Activated CD8-positive, alpha-beta T cell treated with anti-CD3 and anti-CD28 coated beads for 36 hours (primary cell): ENCODE measurements around the gene CDH19. TPM values are rescaled to one million over a fixed set of nuclear protein-coding genes. Genes with fewer than 3 reads are reported as not detected.

Experiments
- ATAC-seq: fragments of 200-7000 bp; cut with Tn5 transposase; one replicate; pipeline ENCODE4 v1.10.0; 2021; ENCODE audit warnings: mild to moderate bottlenecking, moderate library complexity
- CTCF ChIA-PET: fragments of 350-600 bp; sonication (Branson Sonifier 250); formaldehyde crosslinking; loops from one replicate; lab custom pipeline; 2021; ENCODE audit warnings: antibody characterized with exemption; lab: Charles Lee
- POLR2A ChIA-PET: fragments of 350-600 bp; sonication (Branson Sonifier 250); formaldehyde crosslinking; loops from one replicate; lab custom pipeline; 2021; ENCODE audit warnings: antibody characterized with exemption; lab: Charles Lee
- DNase-seq: peaks from one replicate; pipeline ENCODE4 v3.0.0-alpha.2; 2020
- H3K27ac Mint-ChIP-seq: one replicate; pipeline ENCODE4 v1.8.0; 2021; ENCODE audit warnings: mild to moderate bottlenecking, mixed read lengths
- H3K27me3 Mint-ChIP-seq: one replicate; pipeline ENCODE4 v1.8.0; 2021; ENCODE audit warnings: mixed read lengths
- H3K36me3 Mint-ChIP-seq: one replicate; pipeline ENCODE4 v1.8.0; 2021; ENCODE audit warnings: low read depth, mixed read lengths
- H3K4me1 Mint-ChIP-seq: one replicate; pipeline ENCODE4 v1.8.0; 2021; ENCODE audit warnings: low read depth, mixed read lengths
- H3K4me3 Mint-ChIP-seq: one replicate; pipeline ENCODE4 v1.8.0; 2021; ENCODE audit warnings: mild to moderate bottlenecking, moderate library complexity, mixed read lengths
- H3K9me3 Mint-ChIP-seq: one replicate; pipeline ENCODE4 v1.8.0; 2021; ENCODE audit warnings: mixed read lengths
- CTCF ChIP-seq: fragments of 200-600 bp; IDR thresholded peaks from one replicate; pipeline ENCODE4 v1.8.0; 2022; ENCODE audit warnings: antibody characterized with exemption, mild to moderate bottlenecking
- intact Hi-C: fragments of 100-400 bp; cut with micrococcal nuclease; formaldehyde crosslinking; loops from one replicate; pipeline ENCODE4 v1.10.0; 2022
- total RNA-seq, 2 experiments: library from RNA; stranded (reverse); gene quantifications; one replicate each; pipeline ENCODE4 v1.2.3, GENCODE V29; 2021

CDH19 gene
- total RNA-seq, 2 experiments from 2014 or later: not detected

DNA sequence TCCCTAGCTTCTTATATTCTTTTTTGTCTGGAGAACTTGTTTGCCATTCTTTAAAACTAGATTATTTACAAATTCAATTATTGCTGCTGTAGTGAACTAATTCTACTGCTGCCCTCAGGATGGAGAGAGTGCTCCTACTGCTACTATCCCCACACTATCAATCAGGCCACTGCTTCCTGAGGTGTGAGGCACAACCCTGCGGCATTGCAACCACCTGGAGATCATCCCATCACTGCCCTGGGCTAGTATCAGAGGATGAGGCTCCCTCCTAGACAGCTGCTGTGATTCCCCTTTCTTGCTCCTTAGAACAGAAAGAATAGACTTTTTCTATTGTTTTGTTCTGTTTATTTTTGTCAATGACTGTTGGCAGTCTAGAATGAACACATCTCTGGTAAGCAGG is 146.6 kb downstream of the CDH19 start:
- Mint-ChIP-seq H3K36me3 (no peaks in the 10 kb centered on the region), H3K27me3 (no peaks in the 10 kb centered on the region), H3K4me3 (no peak overlapping the region), H3K27ac (no peak overlapping the region), H3K9me3 (peaks cover 2% of the 10 kb centered on the region), H3K4me1 (no peaks in the 10 kb centered on the region)
- no peak for DNase-seq
- intact Hi-C loops: no loop called here
- ATAC-seq: no peak
- CTCF ChIA-PET: no interaction called here
- POLR2A ChIA-PET: no interaction called here
- TF ChIP-seq CTCF: no peak
